ENCODE measurements around the gene MX1. TPM values are rescaled to one million over a fixed set of nuclear protein-coding genes. Genes with fewer than 3 reads are reported as not detected.
A peak's percentile ranks its signal among the peaks of the same experiment; 100 is the strongest.
"Not testable (repeated sequence)": the region's sequence is repeated elsewhere in the genome, so short reads cannot be mapped to it uniquely, and the experiment has no call there.

Gene MX1
- total RNA-seq, 2 experiments from 2014 or later: 162 to 169 TPM

GRCh38 chr21:41410767-41411448 lies 15.1 kb upstream of the MX1 start:
- Mint-ChIP-seq H3K9me3 (ENCODE audit: low read depth) (peaks cover 24% of the 10 kb centered on the region), H3K27ac (no peak overlapping the region), H3K4me1 (peaks cover 2% of the 10 kb centered on the region), H3K36me3 (ENCODE audit: low read depth) (peaks cover 34% of the 10 kb centered on the region), H3K27me3 (no peaks in the 10 kb centered on the region), H3K4me3 (no peak overlapping the region)
- ATAC-seq (no peak), DNase-seq (no peak)
- ChIA-PET POLR2A (no interaction called here), CTCF (interaction anchor here (1.3 to 1.9 kb wide), 3 partner anchors 12 to 128 kb away, joined by 3 to 11 read pairs (median 4); no protein-coding TSS in a partner anchor)
- intact Hi-C loops (cut with DNase I, micrococcal nuclease): no loop called here

GRCh38 chr21:41411449-41412089 lies 14.5 kb upstream of the MX1 start:
- intact Hi-C loops (cut with DNase I, micrococcal nuclease): no loop called here
- CTCF ChIA-PET: interaction anchor here (1.2 to 1.9 kb wide), 4 partner anchors 10 to 128 kb away, joined by 3 to 11 read pairs (median 4); no protein-coding TSS in a partner anchor

GRCh38 chr21:41417505-41417904 lies 8.5 kb upstream of the MX1 start:
- POLR2A ChIA-PET; intact Hi-C loops (cut with DNase I, micrococcal nuclease); H3K27me3 Mint-ChIP-seq; H3K4me3 Mint-ChIP-seq; H3K27ac Mint-ChIP-seq; DNase-seq; H3K36me3 Mint-ChIP-seq (ENCODE audit: low read depth); ATAC-seq: not testable (repeated sequence)
- CTCF ChIA-PET: interaction anchor here (1.0 to 1.4 kb wide), 2 partner anchors 8 to 134 kb away, joined by 3 to 4 read pairs; partner anchors contain the start of gene MX1
- Mint-ChIP-seq H3K9me3 (ENCODE audit: low read depth) (peaks cover 19% of the 10 kb centered on the region), H3K4me1 (peaks cover 17% of the 10 kb centered on the region)

More at GRCh38 chr21:41411449-41412089, 14.5 kb upstream of the MX1 start:
- POLR2A ChIA-PET: no interaction called here
- Mint-ChIP-seq H3K4me1 (peaks cover 2% of the 10 kb centered on the region), H3K4me3 (no peak overlapping the region), H3K27ac (no peak overlapping the region), H3K9me3 (ENCODE audit: low read depth) (peaks cover 24% of the 10 kb centered on the region), H3K27me3 (no peaks in the 10 kb centered on the region), H3K36me3 (ENCODE audit: low read depth) (peaks cover 30% of the 10 kb centered on the region)
- peak; percentile 55 for DNase-seq
- peak; percentile 60 for ATAC-seq

GRCh38 chr21:41418393-41418792 lies 7.6 kb upstream of the MX1 start:
- Mint-ChIP-seq H3K4me3 (no peak overlapping the region), H3K27ac (peak overlapping the region; percentile 26), H3K27me3 (no peaks in the 10 kb centered on the region), H3K36me3 (ENCODE audit: low read depth) (no peaks in the 10 kb centered on the region), H3K9me3 (ENCODE audit: low read depth) (peaks cover 13% of the 10 kb centered on the region), H3K4me1 (peaks cover 24% of the 10 kb centered on the region)
- ChIA-PET POLR2A (no interaction called here), CTCF (interaction anchor here (0.6 to 1.4 kb wide), 4 partner anchors 8 to 135 kb away, joined by 3 to 4 read pairs (median 3); partner anchors contain the start of gene MX1)
- no peak for DNase-seq
- no peak for ATAC-seq
- intact Hi-C loops (cut with DNase I, micrococcal nuclease): no loop called here

GRCh38 chr21:41418956-41419680 lies 6.9 kb upstream of the MX1 start:
- DNase-seq: no peak
- Mint-ChIP-seq H3K27me3 (no peaks in the 10 kb centered on the region), H3K36me3 (ENCODE audit: low read depth) (no peaks in the 10 kb centered on the region), H3K27ac (peak overlapping the region; percentile 6), H3K9me3 (ENCODE audit: low read depth) (peaks cover 7% of the 10 kb centered on the region), H3K4me3 (peak overlapping the region; percentile 79), H3K4me1 (peaks cover 32% of the 10 kb centered on the region)
- ATAC-seq: no peak
- CTCF ChIA-PET: interaction anchor here (0.6 to 1.0 kb wide), 2 partner anchors 10 to 34 kb away, joined by 3 read pairs; no protein-coding TSS in a partner anchor
- intact Hi-C loops (cut with DNase I, micrococcal nuclease): no loop called here
- POLR2A ChIA-PET: no interaction called here

GRCh38 chr21:41419921-41420862 lies 5.8 kb upstream of the MX1 start:
- Mint-ChIP-seq H3K36me3 (ENCODE audit: low read depth) (no peaks in the 10 kb centered on the region), H3K27ac (peak overlapping the region; percentile 93), H3K27me3 (no peaks in the 10 kb centered on the region), H3K4me3 (peak overlapping the region; percentile 79), H3K4me1 (peaks cover 36% of the 10 kb centered on the region), H3K9me3 (ENCODE audit: low read depth) (peaks cover 3% of the 10 kb centered on the region)
- DNase-seq (peak; percentile 76), ATAC-seq (peak; percentile 76)
- CTCF ChIA-PET: no interaction called here
- POLR2A ChIA-PET: no interaction called here
- intact Hi-C loops (cut with DNase I, micrococcal nuclease): no loop called here

- peak overlapping the region; percentile 93 for H3K27ac Mint-ChIP-seq
- CTCF ChIA-PET; intact Hi-C loops (cut with DNase I, micrococcal nuclease); H3K36me3 Mint-ChIP-seq (ENCODE audit: low read depth); H3K9me3 Mint-ChIP-seq (ENCODE audit: low read depth); ATAC-seq; POLR2A ChIA-PET; DNase-seq; H3K27me3 Mint-ChIP-seq: not testable (repeated sequence)
- peaks cover 42% of the 10 kb centered on the region for H3K4me1 Mint-ChIP-seq
- H3K4me3 Mint-ChIP-seq: peak overlapping the region; percentile 79
Observed at GRCh38 chr21:41420998-41421397, 5.0 kb upstream of the MX1 start.

GRCh38 chr21:41422546-41423304 lies 3.3 kb upstream of the MX1 start:
- H3K4me3 Mint-ChIP-seq: no peak overlapping the region
- H3K4me1 Mint-ChIP-seq: peaks cover 53% of the 10 kb centered on the region
- ATAC-seq (no peak), DNase-seq (no peak)
- peak overlapping the region; percentile 51 for H3K27ac Mint-ChIP-seq
- H3K9me3 Mint-ChIP-seq (ENCODE audit: low read depth): no peaks in the 10 kb centered on the region
- POLR2A ChIA-PET: interaction anchor here (0.7 kb wide), 1 partner anchor 51 kb away, joined by 3 read pairs; no protein-coding TSS in a partner anchor
- peaks cover 10% of the 10 kb centered on the region for H3K36me3 Mint-ChIP-seq (ENCODE audit: low read depth)
- no peaks in the 10 kb centered on the region for H3K27me3 Mint-ChIP-seq
- intact Hi-C loops (cut with DNase I, micrococcal nuclease): no loop called here
- CTCF ChIA-PET: interaction anchor here (0.6 to 3.0 kb wide), 3 partner anchors 11 to 140 kb away, joined by 3 to 9 read pairs (median 3); no protein-coding TSS in a partner anchor

- H3K27me3 Mint-ChIP-seq; intact Hi-C loops (cut with DNase I, micrococcal nuclease); H3K9me3 Mint-ChIP-seq (ENCODE audit: low read depth); H3K4me3 Mint-ChIP-seq; POLR2A ChIA-PET; DNase-seq; ATAC-seq: not testable (repeated sequence)
- peaks cover 58% of the 10 kb centered on the region for H3K4me1 Mint-ChIP-seq
- CTCF ChIA-PET: interaction anchor here (0.9 to 3.0 kb wide), 2 partner anchors 11 to 140 kb away, joined by 3 to 9 read pairs; no protein-coding TSS in a partner anchor
- peak overlapping the region; percentile 60 for H3K27ac Mint-ChIP-seq
- peaks cover 15% of the 10 kb centered on the region for H3K36me3 Mint-ChIP-seq (ENCODE audit: low read depth)
Observed at GRCh38 chr21:41423305-41423636, 2.8 kb upstream of the MX1 start.

GRCh38 chr21:41425588-41425953 lies 468 bp upstream of the MX1 start:
- Mint-ChIP-seq H3K4me1 (peaks cover 59% of the 10 kb centered on the region), H3K27ac (peak overlapping the region; percentile 98), H3K9me3 (ENCODE audit: low read depth) (no peaks in the 10 kb centered on the region), H3K27me3 (no peaks in the 10 kb centered on the region), H3K36me3 (ENCODE audit: low read depth) (peaks cover 31% of the 10 kb centered on the region), H3K4me3 (peak overlapping the region; percentile 93)
- DNase-seq: no peak
- ChIA-PET CTCF (interaction anchor here (1.0 to 3.0 kb wide), 4 partner anchors 8 to 143 kb away, joined by 3 to 9 read pairs (median 4); no protein-coding TSS in a partner anchor), POLR2A (interaction anchor here (0.6 to 0.8 kb wide), 2 partner anchors 31 to 63 kb away, joined by 3 read pairs; no protein-coding TSS in a partner anchor)
- intact Hi-C loops (cut with DNase I, micrococcal nuclease): loop anchor here in 1 of 2 experiments (5.0 kb wide), 1 partner anchor 587 kb away; the partner anchor contains the start of gene ZBTB21
- no peak for ATAC-seq
